CD4-positive, alpha-beta T cell treated with Interleukin-12 subunit alpha and Interleukin-12 subunit beta, for 1 hour (primary cell): ENCODE results near the gene TTN.
"Not testable (repeated sequence)": the region's sequence is repeated elsewhere in the genome, so short reads cannot be mapped to it uniquely, and the experiment has no call there.

Source experiments
- DNase-seq: peaks from one replicate; pipeline ENCODE4 v3.0.0-alpha.2; 2020

Gene TTN

DNA sequence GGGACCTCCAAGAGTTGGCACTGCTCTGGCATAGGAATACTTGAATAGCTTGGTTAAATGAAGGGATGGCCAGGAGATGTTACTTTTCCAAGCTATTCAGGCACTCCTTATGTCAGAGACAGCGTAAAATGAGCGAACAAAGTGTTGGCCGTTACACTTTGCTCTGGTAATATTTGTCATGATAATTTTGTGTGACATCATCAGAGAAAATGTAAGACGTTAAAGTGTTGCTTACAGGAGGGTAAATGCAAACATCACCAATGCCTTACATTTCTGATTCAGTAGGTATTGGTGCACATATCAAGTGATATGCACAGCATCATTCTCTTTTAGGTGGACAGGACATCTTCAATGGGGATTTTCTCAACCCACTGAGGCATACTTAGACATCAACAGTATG lies 281.0 kb downstream of the TTN start:
- DNase-seq = no peak

DNA sequence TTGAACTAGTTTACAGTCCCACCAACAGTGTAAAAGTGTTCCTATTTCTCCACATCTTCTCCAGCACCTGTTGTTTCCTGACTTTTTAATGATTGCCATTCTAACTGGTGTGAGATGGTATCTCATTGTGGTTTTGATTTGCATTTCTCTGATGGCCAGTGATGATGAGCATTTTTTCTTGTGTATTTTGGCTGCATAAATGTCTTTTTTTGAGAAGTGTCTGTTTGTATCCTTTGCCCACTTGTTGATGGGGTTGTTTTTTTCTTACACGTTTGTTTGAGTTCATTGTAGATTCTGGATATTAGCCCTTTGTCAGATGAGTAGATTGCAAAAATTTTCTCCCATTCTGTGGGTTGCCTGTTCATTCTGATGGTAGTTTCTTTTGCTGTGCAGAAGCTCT lies 281.8 kb downstream of the TTN start:
- not testable (repeated sequence) for DNase-seq

- DNase-seq = not testable (repeated sequence)
Observed at GRCh38 chr2:178525010-178525409, 282.2 kb downstream of the TTN start.

GRCh38 chr2:178523596-178524134 lies 283.6 kb downstream of the TTN start:
- no peak for DNase-seq

DNA sequence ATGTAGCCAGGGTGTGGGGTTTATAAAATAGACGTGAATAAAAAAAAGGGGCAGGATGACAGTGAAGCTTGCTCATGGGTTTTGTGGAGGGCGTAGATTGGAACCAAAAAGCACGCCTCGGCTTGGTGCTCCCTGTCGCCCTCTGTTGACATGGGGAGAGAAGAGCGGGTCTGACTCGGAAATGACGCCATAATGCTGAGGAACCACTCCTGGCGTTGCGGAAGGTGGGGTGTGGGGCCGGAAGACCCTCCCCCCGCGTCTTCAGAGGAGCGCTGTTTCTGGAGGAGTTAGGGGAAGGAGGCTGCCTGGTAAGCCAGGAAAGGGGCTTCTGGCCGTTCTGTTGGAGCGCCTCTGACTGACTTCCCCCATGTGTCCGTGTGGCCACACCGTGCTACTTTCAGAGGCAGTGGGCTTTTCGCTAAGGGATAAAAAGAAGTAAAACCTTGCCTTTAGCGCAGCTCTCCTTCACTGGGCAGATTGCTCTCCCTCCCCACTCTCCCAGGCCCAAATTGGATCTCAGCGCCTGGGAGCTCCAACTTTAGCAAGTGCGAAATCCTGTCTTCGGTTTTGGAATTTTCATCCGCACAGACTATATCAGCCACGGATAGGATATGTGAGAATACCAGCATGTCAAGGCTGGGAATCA lies 284.1 kb downstream of the TTN start:
- DNase-seq = peak; percentile 86

DNA sequence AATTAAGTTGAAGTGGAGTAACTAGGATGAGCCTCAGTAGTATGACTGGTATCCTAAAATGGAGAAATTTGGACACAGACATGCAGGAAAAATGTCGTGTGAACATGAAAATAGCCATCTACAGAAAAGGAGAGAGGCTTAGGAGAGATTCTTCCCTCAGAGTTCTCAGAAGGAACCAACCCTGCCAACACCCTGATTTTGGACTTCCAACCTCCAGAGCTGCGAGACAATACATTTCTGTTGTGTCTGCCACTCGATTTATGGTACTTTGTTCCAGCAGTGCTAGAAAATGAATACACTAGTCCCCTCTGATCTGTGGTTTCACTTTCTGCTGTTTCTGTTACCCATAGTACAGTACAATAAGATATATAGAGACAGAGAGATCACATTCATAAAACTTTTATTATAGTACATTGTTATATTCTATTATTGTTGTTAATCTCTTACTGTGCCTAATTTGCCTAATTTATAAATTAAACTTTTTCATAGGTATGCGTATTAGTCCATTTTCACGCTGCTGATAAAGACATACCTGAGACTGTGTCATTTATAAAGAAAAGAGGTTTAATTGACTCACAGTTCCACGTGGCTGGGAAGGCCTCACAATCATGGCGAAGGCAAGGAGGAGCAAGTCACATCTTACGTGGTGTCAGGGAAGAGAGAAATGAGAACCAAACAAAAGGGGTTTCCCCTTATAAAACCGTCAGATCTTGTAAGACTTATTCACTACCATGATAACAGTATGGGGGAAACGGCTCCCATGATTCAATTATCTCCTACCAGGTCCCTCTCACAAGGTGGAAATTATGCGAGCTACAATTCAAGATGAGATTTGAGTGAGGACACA lies 285.7 kb downstream of the TTN start:
- DNase-seq = no peak

DNA sequence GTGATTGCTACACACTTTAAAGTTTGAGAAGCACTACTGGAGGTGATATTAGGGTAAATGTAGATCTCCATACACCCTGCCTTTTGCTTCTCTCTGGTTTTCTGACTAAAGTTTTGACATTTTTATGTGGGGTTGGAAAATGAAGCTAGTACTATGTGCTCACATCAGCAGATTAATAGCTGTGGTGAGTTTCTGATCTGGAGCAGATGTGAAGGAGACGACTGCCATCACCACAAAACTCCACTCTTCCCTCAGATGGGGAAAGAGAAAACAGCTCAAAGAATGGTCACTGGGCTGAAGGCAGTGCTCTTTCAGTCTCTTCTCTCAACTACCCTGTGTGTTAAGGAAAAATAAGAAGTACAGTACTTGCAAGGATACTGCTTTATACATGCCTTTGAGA lies 289.7 kb downstream of the TTN start:
- DNase-seq = no peak

DNA sequence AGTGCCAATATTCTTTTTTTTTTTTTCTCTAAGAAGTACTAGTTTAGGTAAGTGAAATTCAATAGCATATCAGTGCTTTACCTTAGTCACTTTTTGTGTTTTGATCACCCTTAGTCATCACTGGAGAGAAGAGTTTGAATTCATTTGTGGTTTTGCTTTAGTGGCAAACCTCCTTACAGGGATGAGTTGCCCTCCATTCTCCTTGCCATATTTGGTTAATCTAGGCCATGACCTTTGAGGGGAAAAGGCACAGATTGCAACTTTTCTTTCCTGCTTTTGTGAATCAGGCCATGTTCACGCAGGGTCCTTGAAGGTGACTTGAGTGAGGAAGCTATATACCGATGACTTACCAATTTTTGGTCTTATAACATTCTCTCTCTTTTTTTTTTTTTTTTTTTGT lies 292.6 kb downstream of the TTN start:
- DNase-seq = peak; percentile 15

- DNase-seq = no peak
Observed at GRCh38 chr2:178513876-178514275, 293.3 kb downstream of the TTN start.

- no peak for DNase-seq
Observed at GRCh38 chr2:178512484-178512883, 294.7 kb downstream of the TTN start.

- no peak for DNase-seq
Observed at GRCh38 chr2:178510384-178510783, 296.8 kb downstream of the TTN start.

DNA sequence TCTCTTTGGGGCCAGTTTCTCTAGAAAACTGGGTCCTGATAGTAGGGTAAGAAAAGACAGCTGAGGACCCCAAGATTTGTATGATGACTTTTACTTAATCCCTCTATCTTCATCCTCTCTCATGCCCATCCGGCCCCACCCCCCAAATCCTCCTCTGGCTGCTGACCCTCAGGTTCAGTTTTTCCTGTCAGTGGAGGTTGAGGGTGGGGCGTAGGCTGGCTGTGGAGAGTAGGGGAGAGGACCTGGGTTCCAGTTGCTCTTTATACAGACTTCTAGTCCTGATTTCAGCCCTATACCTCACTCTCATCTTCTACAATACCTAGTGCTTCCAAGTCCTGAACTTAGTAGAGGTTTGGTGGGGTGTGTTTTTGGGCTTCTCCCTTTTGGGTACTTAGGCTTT lies 298.6 kb downstream of the TTN start:
- DNase-seq = no peak

DNA sequence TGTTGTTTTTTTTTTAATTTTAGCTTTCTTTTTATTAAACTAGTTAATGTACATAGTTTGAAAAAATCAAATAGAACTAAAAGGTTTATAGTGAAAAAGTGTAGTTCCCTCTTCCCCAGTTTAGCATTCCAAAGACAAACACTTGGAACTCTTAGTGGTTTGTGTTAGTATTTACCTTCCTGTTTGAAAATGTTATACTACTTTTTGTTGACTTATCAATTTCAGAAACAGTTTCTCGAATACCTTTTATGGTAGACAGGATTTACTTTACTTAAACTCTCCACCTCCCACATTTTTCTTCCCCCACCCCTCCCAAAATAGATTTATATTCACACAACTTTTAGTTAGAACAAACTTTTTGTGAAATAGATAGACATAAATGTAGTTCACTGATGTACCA lies 300.3 kb downstream of the TTN start:
- no peak for DNase-seq

GRCh38 chr2:178506524-178506923 lies 300.7 kb downstream of the TTN start:
- no peak for DNase-seq

DNA sequence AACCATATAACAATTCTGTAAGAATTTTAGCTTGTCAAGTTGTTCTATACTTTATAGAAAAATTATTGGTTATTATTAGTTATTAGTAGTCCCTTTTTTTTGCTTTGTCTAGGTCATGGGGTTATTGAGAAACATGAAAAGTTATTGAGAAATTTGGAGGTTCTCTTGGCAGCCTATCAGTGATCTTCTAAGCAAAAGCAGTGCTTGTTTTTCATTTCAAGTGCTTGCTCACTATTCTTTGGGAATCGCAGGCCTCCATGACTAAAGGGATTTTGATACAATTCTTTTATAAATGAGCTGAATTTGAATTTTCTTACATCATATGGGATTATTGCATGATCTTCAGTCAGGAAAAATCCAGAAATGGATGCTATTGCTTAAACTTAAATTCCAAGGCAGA lies 301.1 kb downstream of the TTN start:
- DNase-seq = no peak

DNA sequence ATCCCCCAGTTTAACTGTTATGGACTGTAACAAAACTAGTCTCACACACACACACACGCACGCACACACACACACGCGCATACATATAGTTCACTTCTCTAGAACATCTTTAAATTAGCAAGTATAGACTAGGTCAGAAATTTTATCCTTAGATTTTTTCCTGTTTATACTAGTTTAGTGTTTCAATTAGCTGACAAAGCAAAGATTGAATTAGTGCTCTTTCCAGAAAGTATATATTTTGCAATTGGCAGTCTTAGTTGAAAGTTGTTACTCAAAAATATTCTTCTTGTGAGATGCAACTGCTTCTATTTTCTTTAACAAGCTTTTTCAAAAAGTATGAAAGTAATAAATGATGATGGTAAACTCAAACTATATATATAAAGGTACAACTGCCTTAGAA lies 304.5 kb downstream of the TTN start:
- no peak for DNase-seq

DNA sequence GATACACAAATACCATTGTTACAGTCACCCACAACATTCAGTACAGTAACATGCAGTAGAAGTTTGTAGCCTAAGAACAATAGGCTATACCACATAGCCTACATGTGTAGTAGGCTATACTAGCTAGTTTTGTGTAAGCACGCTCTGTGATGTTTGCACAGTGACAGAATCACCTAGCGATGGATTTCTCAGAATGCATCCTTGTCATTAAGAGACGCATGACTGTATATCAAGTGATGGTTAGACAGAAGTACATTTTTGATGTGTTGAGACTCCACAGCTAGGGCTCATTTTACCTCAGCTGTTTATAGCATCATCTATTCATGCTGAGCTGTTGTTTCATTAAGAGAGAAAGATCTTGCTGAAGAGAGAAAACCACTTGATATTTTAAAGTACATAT lies 307.6 kb downstream of the TTN start:
- no peak for DNase-seq

- no peak for DNase-seq
Observed at GRCh38 chr2:178498137-178498536, 309.1 kb downstream of the TTN start.

DNA sequence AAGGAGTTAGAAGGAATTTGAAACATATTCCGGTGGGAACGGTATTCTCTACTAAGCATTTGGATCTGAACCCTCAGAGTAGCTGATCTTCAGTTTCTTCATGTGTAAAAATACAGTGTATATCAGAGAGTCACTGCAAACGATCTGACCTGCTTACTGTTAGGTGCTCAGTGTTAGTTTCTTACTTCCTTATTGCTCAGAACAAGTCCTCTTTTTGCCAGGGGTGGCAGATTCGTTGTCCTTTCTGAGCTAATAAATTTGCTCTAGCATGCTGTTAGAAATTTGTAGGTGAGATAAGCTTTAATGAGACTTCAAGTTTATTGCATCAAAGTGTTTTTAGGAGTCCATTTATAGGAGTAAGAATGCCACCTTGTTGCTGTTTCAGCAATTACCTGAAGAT lies 311.2 kb downstream of the TTN start:
- DNase-seq = no peak

DNA sequence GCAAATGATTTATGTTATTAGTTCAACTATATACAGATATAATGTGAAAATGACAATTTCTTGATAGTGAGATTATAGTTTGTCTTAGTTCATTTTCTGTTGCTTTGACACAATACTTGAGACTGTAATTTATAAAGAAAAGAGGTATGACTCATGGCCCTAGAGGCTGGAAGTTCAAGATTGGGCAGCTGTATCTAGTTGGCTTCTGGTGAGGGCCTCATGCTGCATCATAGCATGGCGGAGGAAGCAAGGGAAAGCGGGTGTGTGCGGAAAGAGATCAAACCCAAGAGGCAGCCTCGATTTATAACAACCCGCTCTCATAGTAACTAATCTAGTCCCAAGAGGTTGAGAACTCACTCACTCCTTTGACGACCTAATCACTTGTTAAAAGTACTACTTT lies 315.6 kb downstream of the TTN start:
- no peak for DNase-seq

- DNase-seq = no peak
Observed at GRCh38 chr2:178485356-178485755, 321.9 kb downstream of the TTN start.

DNA sequence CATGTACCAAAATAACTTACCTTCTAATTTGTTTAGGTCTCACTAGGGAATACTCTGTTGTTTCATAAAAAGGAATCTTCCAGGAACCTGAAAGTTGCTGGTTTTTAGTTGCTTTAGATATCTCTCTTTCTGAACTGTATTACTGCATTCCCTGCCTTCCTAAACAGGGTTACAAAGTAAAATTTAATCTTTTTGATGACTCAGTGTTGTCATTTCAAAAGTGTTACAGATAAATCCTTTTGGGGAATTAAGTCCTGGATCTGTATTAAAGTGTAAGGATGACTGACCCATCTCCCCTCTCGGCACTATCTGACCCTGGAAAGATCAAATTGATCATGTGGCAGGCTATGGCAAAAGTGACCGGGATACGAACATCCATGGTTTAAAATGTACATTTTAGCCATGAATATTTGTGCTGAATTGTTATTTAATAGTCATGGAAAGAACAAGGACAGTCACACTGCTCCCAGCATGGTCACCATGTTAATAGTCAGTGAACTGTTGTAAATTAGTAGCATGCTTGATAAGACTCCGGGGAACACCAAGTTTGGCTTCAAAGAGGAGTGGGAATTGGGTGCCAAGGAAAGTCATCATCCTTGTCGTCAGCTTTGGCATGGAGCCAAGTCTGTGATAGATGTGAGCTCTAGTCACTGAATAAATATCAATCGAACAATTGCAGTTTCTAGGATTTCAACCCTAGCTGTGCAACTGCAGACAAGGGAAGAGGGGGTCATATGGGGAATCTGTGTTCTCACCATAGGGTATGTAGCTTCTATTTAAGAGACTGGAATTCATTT lies 322.8 kb downstream of the TTN start:
- DNase-seq = no peak

GRCh38 chr2:178482437-178482836 lies 324.8 kb downstream of the TTN start:
- no peak for DNase-seq
